Activated naive CD4-positive, alpha-beta T cell treated with anti-CD3 and anti-CD28 coated beads, Interleukin-2, amount 10 ng/mL, durations not matched to agents 7 days and 5 days (primary cell): ENCODE data around the gene KPNB1.

Experiments used
- CTCF ChIA-PET: fragments of 350-600 bp; sonication (Branson Sonifier 250); formaldehyde crosslinking; loops from one replicate; lab custom pipeline; 2021; ENCODE audit warnings: antibody characterized with exemption; lab: Charles Lee
- DNase-seq: peaks from one replicate; pipeline ENCODE4 v3.0.0-alpha.2; 2020
- H3K27ac Mint-ChIP-seq: one replicate; pipeline ENCODE4 v1.8.0; 2021; ENCODE audit warnings: mild to moderate bottlenecking, moderate library complexity, mixed read lengths
- H3K27me3 Mint-ChIP-seq: one replicate; pipeline ENCODE4 v1.8.0; 2021; ENCODE audit warnings: mild to moderate bottlenecking, mixed read lengths
- H3K36me3 Mint-ChIP-seq: one replicate; pipeline ENCODE4 v1.8.0; 2021; ENCODE audit warnings: mixed read lengths
- H3K4me1 Mint-ChIP-seq: one replicate; pipeline ENCODE4 v1.8.0; 2021; ENCODE audit warnings: mixed read lengths
- H3K4me3 Mint-ChIP-seq: one replicate; pipeline ENCODE4 v1.8.0; 2021; ENCODE audit warnings: mild to moderate bottlenecking, moderate library complexity, mixed read lengths
- H3K9me3 Mint-ChIP-seq: one replicate; pipeline ENCODE4 v1.8.0; 2021; ENCODE audit warnings: mixed read lengths

Gene KPNB1

GRCh38 chr17:47650525-47651522 is 1.1 kb downstream of the KPNB1 start:
- DNase-seq, result peak; percentile 95
- CTCF ChIA-PET, result interaction anchor here (0.6 to 1.9 kb wide), 4 partner anchors 11 to 82 kb away, joined by 3 to 5 read pairs (median 4); no protein-coding TSS in a partner anchor
- H3K9me3 Mint-ChIP-seq, result no peaks in the 10 kb centered on the region
- H3K27ac Mint-ChIP-seq, result peak overlapping the region; percentile 89
- peaks cover 51% of the 10 kb centered on the region for H3K36me3 Mint-ChIP-seq
- H3K27me3 Mint-ChIP-seq, result peaks cover 12% of the 10 kb centered on the region
- H3K4me1 Mint-ChIP-seq, result peaks cover 70% of the 10 kb centered on the region
- H3K4me3 Mint-ChIP-seq, result peak overlapping the region; percentile 97

DNA sequence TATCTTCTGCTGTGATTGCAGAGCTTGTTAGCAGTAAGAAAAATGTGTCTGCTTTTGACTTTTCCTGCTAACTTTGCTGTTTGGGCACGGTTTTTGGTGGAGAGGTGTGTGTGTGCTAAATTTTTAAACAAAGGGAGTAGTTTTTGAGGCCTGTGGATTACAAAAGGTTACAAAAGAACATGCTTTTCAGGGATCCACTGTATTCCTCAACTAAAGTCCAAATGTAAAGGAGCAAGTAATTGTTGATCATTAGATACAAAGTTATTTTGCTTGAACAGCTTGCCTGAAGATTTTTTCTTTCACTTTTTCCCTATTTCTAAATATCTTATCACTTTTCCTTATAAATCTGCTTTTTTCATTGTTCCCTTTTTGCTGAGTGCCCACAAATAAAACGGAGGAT is 2.0 kb downstream of the KPNB1 start:
- H3K9me3 Mint-ChIP-seq, result no peaks in the 10 kb centered on the region
- peak overlapping the region; percentile 97 for H3K4me3 Mint-ChIP-seq
- CTCF ChIA-PET, result interaction anchor here (1.0 to 1.9 kb wide), 3 partner anchors 12 to 16 kb away, joined by 3 to 5 read pairs (median 4); no protein-coding TSS in a partner anchor
- H3K27me3 Mint-ChIP-seq, result peaks cover 12% of the 10 kb centered on the region
- no peak for DNase-seq
- H3K27ac Mint-ChIP-seq, result peak overlapping the region; percentile 75
- peaks cover 71% of the 10 kb centered on the region for H3K4me1 Mint-ChIP-seq
- H3K36me3 Mint-ChIP-seq, result peaks cover 58% of the 10 kb centered on the region

GRCh38 chr17:47652570-47652969 is 2.9 kb downstream of the KPNB1 start:
- H3K27ac Mint-ChIP-seq, result no peak overlapping the region
- CTCF ChIA-PET, result interaction anchor here (1.0 to 1.9 kb wide), 2 partner anchors 13 to 15 kb away, joined by 3 to 5 read pairs; no protein-coding TSS in a partner anchor
- peaks cover 62% of the 10 kb centered on the region for H3K36me3 Mint-ChIP-seq
- peak overlapping the region; percentile 24 for H3K4me3 Mint-ChIP-seq
- H3K27me3 Mint-ChIP-seq, result peaks cover 12% of the 10 kb centered on the region
- H3K4me1 Mint-ChIP-seq, result peaks cover 72% of the 10 kb centered on the region
- DNase-seq, result no peak
- H3K9me3 Mint-ChIP-seq, result no peaks in the 10 kb centered on the region

DNA sequence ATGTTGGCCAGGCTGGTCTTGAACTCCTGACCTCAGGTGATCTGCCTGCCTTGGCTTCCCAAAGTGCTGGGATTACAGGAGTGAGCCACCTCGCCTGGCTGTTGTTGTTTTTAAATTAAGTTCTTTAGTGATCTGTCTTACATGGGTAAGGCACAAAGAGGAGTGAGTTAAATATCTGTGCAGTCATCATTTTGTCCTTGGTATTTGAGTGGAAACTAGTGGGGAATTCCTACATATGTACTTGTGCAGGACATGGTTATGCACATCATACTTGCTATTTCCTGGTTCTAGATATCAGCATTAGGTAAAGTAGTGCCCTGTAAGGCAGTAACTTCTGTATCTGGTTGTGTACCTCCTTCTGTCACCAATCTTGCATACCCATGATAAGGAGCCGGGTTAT is 3.7 kb downstream of the KPNB1 start:
- Mint-ChIP-seq H3K4me1 (peaks cover 72% of the 10 kb centered on the region), H3K9me3 (no peaks in the 10 kb centered on the region), H3K27ac (no peak overlapping the region), H3K36me3 (peaks cover 67% of the 10 kb centered on the region), H3K27me3 (peaks cover 12% of the 10 kb centered on the region), H3K4me3 (peak overlapping the region; percentile 18)
- no peak for DNase-seq
- CTCF ChIA-PET, result interaction anchor here (1.0 kb wide), 1 partner anchor 46 kb away, joined by 3 read pairs; no protein-coding TSS in a partner anchor

GRCh38 chr17:47654991-47655390 is 5.3 kb downstream of the KPNB1 start:
- Mint-ChIP-seq H3K27ac (peak overlapping the region; percentile 75), H3K36me3 (peaks cover 72% of the 10 kb centered on the region), H3K4me3 (no peak overlapping the region), H3K9me3 (no peaks in the 10 kb centered on the region), H3K27me3 (peaks cover 4% of the 10 kb centered on the region), H3K4me1 (peaks cover 77% of the 10 kb centered on the region)
- DNase-seq, result no peak
- CTCF ChIA-PET, result interaction anchor here (1.3 kb wide), 2 partner anchors 9 to 36 kb away, joined by 3 to 4 read pairs; no protein-coding TSS in a partner anchor

GRCh38 chr17:47660064-47660492 is 10.4 kb downstream of the KPNB1 start:
- Mint-ChIP-seq H3K27ac (peak overlapping the region; percentile 90), H3K4me1 (peaks cover 67% of the 10 kb centered on the region), H3K36me3 (peaks cover 62% of the 10 kb centered on the region), H3K9me3 (no peaks in the 10 kb centered on the region), H3K27me3 (no peaks in the 10 kb centered on the region), H3K4me3 (peak overlapping the region; percentile 60)
- peak; percentile 29 for DNase-seq
- CTCF ChIA-PET, result no interaction called here

DNA sequence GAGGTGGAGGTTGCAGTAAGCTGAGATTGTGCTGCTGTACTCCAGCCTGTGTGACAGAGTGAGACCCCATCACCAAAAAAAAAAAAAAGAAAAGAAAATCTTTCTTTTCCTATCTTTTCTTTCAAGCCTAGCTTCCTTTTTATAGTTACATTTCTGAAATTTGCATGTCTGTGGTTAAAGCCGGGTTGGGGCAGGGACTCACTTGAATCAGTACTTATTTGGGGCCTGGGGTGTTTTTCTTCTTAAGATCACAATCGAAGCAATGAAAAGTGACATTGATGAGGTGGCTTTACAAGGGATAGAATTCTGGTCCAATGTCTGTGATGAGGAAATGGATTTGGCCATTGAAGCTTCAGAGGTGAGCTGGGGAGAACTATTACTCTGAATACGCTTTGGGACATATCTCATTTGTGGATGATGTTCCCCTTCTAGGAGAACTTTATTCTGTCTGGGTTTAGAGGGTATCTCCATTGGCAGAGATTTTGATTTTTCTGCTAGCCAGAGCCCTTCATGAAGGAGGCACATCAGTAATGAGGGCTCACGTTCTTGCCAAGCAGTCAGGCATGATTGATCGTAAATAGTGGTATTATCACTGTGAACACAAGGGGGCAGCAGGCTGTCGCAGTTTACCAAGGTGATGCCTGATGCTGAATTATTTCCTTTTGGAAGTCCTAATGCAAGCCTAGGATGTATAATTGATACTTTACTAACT is 14.3 kb downstream of the KPNB1 start:
- peaks cover 44% of the 10 kb centered on the region for H3K4me1 Mint-ChIP-seq
- peak overlapping the region; percentile 50 for H3K27ac Mint-ChIP-seq
- H3K27me3 Mint-ChIP-seq, result no peaks in the 10 kb centered on the region
- DNase-seq, result peak; percentile 74
- peaks cover 56% of the 10 kb centered on the region for H3K36me3 Mint-ChIP-seq
- no peak overlapping the region for H3K4me3 Mint-ChIP-seq
- no peaks in the 10 kb centered on the region for H3K9me3 Mint-ChIP-seq
- CTCF ChIA-PET, result interaction anchor here (1.0 to 4.7 kb wide), 16 partner anchors 8 to 138 kb away, joined by 3 to 73 read pairs (median 5); partner anchors contain the start of gene KPNB1

DNA sequence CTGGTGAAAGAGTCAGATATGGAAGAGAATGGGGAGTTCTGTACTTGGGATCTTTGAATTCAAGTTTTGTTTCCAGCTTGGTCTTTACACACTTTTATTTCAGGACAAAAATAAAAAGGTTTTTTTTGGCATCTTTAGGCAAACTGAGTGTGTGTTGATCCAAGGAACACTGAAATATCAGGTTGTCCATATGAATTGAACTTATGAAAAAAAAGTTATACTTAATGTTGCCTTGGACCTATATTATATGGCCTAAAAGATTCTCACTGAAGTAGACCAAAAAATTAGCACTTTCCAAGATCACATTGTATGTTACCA is 14.9 kb downstream of the KPNB1 start:
- Mint-ChIP-seq H3K27me3 (no peaks in the 10 kb centered on the region), H3K27ac (peak overlapping the region; percentile 50), H3K4me3 (no peak overlapping the region), H3K9me3 (no peaks in the 10 kb centered on the region), H3K4me1 (peaks cover 47% of the 10 kb centered on the region), H3K36me3 (peaks cover 60% of the 10 kb centered on the region)
- CTCF ChIA-PET, result interaction anchor here (1.3 to 4.7 kb wide), 11 partner anchors 8 to 125 kb away, joined by 4 to 73 read pairs (median 5); partner anchors contain the start of gene KPNB1
- DNase-seq, result no peak

DNA sequence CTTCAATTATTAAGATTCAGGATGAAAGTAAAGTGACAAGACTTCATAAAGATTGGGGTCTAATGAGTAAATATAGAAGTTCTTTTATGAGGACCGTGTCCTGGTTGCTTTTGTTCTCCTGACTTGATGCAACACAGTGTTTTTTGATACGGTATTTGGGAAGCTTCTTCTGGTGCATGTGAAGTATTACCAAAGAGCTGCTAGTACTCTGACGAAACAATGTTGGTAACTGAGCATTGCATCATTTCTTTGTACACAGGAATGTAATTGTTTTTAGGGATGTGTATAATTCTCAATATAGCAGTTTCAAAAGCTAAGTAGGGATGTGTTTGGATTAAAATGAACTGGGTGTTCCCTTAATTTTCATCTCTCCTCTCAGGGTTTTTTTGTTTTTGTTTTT is 15.9 kb downstream of the KPNB1 start:
- DNase-seq, result no peak

DNA sequence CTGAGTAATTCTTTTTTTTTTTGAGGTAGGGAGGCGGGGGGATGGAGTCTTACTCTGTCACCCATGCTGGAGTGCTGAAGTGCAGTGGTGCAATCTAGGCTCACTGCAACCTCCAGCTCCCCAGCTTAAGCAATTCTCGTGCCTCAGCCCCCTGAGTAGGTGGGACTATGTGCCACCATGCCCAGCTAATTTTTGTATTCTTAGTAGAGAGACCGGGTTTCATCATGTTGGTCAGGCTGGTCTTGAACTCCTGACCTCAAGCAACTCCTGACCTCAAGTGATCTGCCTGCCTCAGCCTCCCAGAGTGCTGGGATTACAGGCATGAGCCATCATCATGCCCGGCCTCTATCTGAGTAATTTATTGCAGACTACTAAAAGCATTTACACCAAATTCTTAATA is 19.4 kb downstream of the KPNB1 start:
- Mint-ChIP-seq H3K27ac (no peak overlapping the region), H3K27me3 (no peaks in the 10 kb centered on the region), H3K4me1 (peaks cover 37% of the 10 kb centered on the region), H3K4me3 (no peak overlapping the region), H3K36me3 (peaks cover 74% of the 10 kb centered on the region), H3K9me3 (no peaks in the 10 kb centered on the region)
- CTCF ChIA-PET, result interaction anchor here (1.3 kb wide), 1 partner anchor 18 kb away, joined by 3 read pairs; no protein-coding TSS in a partner anchor
- no peak for DNase-seq

More for the DNA sequence above, 15.9 kb downstream of the KPNB1 start:
- CTCF ChIA-PET, result interaction anchor here (1.1 to 4.7 kb wide), 6 partner anchors 11 to 124 kb away, joined by 3 to 73 read pairs (median 6); partner anchors contain the start of gene KPNB1
- Mint-ChIP-seq H3K27me3 (no peaks in the 10 kb centered on the region), H3K4me1 (peaks cover 49% of the 10 kb centered on the region), H3K4me3 (no peak overlapping the region), H3K9me3 (no peaks in the 10 kb centered on the region), H3K27ac (no peak overlapping the region), H3K36me3 (peaks cover 67% of the 10 kb centered on the region)

DNA sequence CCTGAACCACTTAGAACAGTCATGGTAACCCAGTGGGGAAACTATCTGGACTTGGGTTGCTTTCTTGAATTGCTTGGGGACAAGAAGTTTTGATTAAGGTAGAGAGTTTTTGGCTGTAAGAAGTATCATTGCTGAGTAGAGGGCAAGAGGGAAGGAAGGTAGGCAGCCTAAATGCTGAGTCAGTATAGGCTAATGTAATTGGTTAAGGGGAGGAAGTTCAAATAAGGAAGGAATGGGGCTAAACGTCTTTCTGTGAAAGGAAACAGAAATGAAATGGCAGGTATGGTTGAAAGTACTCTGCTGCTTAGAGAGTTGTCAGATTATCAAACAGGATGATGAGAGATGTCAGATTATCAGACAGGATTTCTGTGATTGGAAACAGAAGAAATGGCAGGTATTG is 20.3 kb downstream of the KPNB1 start:
- CTCF ChIA-PET, result no interaction called here
- H3K4me3 Mint-ChIP-seq, result no peak overlapping the region
- no peaks in the 10 kb centered on the region for H3K27me3 Mint-ChIP-seq
- H3K9me3 Mint-ChIP-seq, result no peaks in the 10 kb centered on the region
- DNase-seq, result no peak
- H3K27ac Mint-ChIP-seq, result peak overlapping the region; percentile 72
- peaks cover 78% of the 10 kb centered on the region for H3K36me3 Mint-ChIP-seq
- H3K4me1 Mint-ChIP-seq, result peaks cover 39% of the 10 kb centered on the region

- Mint-ChIP-seq H3K9me3 (no peaks in the 10 kb centered on the region), H3K27me3 (no peaks in the 10 kb centered on the region), H3K4me3 (no peak overlapping the region), H3K4me1 (peaks cover 28% of the 10 kb centered on the region), H3K27ac (peak overlapping the region; percentile 13), H3K36me3 (peaks cover 81% of the 10 kb centered on the region)
- DNase-seq, result no peak
- CTCF ChIA-PET, result interaction anchor here (0.6 to 10.5 kb wide), 4 partner anchors 11 to 62 kb away, joined by 3 to 73 read pairs (median 4); no protein-coding TSS in a partner anchor
Observed at GRCh38 chr17:47674499-47674898, 24.8 kb downstream of the KPNB1 start.

GRCh38 chr17:47675380-47676198 is 25.9 kb downstream of the KPNB1 start:
- CTCF ChIA-PET, result interaction anchor here (1.2 to 10.5 kb wide), 2 partner anchors 12 to 25 kb away, joined by 3 to 73 read pairs; no protein-coding TSS in a partner anchor
- Mint-ChIP-seq H3K27me3 (no peaks in the 10 kb centered on the region), H3K36me3 (peaks cover 80% of the 10 kb centered on the region), H3K4me1 (peaks cover 17% of the 10 kb centered on the region), H3K4me3 (no peak overlapping the region), H3K9me3 (no peaks in the 10 kb centered on the region), H3K27ac (no peak overlapping the region)
- DNase-seq, result no peak
